Measurements from ENCODE around the gene COIL.

DNA sequence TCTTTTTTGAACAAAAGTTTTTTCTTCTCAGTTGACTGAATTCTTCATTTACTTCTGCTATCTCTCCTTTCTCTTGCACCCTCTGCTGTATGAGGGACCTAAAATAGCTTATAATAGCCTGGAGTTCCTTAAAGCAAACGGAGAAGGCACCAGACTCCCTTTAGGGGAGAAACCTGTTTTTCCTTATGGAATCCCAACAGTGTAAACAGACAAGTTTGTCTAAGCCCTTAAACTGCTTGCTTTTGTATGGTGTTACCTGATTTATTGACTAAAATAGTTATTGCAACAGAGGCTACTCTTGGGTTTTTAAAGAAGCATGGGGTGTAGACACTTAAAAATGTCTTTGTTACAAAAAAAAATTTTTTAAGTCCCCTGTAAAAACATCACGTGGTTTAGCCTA lies 34.1 kb downstream of the COIL start:
- TF ChIP-seq GATA2 (IDR thresholded peaks at IDR 0.05; ENCODE audit: low read depth, low read length): no peak
- TF ChIP-seq GATA3 (IDR thresholded peaks at IDR 0.05; ENCODE audit: low read depth, low read length): no peak

All from SH-SY5Y (cell line).